Measurements from ENCODE around the gene LOXL3. TPM values are rescaled to one million over a fixed set of nuclear protein-coding genes. Genes with fewer than 3 reads are reported as not detected.

LOXL3 gene
- total RNA-seq, 1 experiment from 2014 or later, result 5.8 TPM

DNA sequence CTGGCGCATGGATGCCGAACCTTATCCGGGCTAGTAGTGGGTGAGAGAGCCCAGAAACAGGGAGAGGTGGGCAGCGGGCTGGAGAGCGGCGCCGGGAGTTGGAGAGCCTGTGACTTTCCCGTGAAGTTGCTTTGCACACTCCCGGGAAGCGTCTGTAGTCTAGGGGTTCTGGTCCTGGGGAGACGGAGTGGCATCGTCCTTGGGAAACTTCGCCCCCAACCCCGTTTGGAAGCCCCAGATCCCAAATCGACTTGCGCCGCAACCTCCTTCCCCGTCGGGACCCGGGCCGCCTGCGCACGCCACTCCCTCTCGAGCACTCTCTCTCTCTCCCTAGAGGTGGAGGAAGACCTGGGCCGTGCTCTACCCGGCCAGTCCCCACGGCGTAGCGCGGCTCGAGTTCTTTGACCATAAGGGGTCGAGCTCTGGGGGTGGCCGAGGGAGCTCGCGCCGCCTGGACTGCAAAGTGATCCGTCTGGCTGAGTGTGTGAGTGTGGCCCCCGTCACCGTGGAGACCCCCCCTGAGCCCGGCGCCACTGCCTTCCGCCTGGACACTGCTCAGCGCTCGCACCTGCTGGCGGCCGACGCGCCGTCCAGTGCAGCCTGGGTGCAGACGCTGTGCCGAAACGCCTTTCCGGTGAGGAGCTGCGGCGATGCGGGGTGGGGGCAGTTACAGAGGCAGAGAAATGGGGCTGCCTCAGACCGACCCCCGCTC is 1.2 kb upstream of the LOXL3 start:
- Histone ChIP-seq H3K9me3 (ENCODE audit: low read length) (no peaks in the 10 kb centered on the region), H2AFZ (ENCODE audit: low read length) (no peak overlapping the region), H3F3A (ENCODE audit: low read length, unreplicated experiment) (no peaks in the 10 kb centered on the region), H3K36me3 (ENCODE audit: low read depth, low read length) (no peaks in the 10 kb centered on the region), H3K9me2 (replicated peaks; ENCODE audit: low read length) (no peaks in the 10 kb centered on the region), H4K20me1 (ENCODE audit: low read length) (no peaks in the 10 kb centered on the region), H3K27ac (ENCODE audit: low read length) (no peak overlapping the region), H3K9ac (ENCODE audit: low read length) (no peak overlapping the region), H3K79me2 (ENCODE audit: low read length) (peaks cover 5% of the 10 kb centered on the region), H3K4me1 (ENCODE audit: insufficient read depth, low read length) (peaks cover 3% of the 10 kb centered on the region; the same call in 1 of the 2 replicates), H3K27me3 (ENCODE audit: low read length) (no peaks in the 10 kb centered on the region), H3K4me2 (ENCODE audit: low read length) (no peak overlapping the region), H3K4me3 (ENCODE audit: low read length) (no peak overlapping the region)
- CTCF ChIA-PET, result no interaction called here
- DNase-seq, result no peak
- no TSS peak for BruUV-seq (replicated peaks)
- no peak for ATAC-seq
- TF ChIP-seq, protein P1, sequence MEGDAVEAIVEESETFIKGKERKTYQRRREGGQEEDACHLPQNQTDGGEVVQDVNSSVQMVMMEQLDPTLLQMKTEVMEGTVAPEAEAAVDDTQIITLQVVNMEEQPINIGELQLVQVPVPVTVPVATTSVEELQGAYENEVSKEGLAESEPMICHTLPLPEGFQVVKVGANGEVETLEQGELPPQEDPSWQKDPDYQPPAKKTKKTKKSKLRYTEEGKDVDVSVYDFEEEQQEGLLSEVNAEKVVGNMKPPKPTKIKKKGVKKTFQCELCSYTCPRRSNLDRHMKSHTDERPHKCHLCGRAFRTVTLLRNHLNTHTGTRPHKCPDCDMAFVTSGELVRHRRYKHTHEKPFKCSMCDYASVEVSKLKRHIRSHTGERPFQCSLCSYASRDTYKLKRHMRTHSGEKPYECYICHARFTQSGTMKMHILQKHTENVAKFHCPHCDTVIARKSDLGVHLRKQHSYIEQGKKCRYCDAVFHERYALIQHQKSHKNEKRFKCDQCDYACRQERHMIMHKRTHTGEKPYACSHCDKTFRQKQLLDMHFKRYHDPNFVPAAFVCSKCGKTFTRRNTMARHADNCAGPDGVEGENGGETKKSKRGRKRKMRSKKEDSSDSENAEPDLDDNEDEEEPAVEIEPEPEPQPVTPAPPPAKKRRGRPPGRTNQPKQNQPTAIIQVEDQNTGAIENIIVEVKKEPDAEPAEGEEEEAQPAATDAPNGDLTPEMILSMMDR (conservative IDR thresholded peaks at IDR 0.05; ENCODE audit: low read depth, low read length), result no peak
- TF ChIP-seq EZH2phosphoT487 (IDR thresholded peaks at IDR 0.05; ENCODE audit: borderline replicate concordance, low read length) (no peak), EZH2 (IDR thresholded peaks at IDR 0.05; ENCODE audit: low read length, unreplicated experiment) (no peak)
- intact Hi-C loops (cut with micrococcal nuclease), result no loop called here
- POLR2A ChIA-PET (ENCODE audit: unreplicated experiment), result no interaction called here

DNA sequence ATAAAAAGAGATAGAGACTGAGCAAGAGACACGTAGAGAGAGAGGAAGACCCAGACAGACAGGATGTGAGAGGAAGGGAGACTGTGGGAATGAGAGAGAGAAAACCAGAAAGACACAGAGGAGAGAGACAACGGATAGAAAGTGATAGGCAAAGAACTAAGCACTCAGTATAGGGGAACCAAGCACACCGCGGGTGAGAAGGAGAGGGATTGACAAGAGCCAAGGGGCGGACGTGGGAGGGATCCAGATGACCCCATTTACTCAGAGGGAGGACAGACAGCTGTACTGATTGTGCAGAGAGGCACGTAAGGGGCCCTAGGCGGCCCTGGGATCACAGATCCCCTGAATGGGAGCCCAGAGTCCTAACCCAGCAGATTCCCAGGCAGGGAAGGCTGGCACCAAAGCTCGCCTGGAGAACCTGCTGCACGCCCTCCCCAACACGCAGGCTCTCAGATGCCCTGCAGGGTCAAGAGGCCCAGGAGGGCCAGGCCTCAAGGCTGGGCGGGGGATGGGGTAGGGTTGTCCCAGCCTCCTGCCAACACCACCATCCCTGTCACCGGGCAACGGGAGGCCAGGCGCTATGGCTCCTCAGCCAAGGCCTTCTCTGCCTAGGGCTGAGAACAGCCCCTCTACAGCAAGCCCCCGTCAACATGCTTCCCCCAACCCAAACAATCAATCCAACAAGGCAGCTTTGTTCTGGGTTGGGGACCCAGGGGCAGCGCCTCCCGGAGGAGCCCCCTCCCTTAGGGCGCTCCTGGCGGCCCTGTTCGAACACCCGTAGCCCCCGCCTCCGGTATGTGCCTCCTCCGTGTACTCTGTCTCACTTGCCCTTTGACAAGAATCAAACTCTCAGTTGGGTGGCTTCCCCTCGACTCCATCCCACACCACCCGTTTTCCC is 579 bp downstream of the LOXL3 start:
- ATAC-seq (no peak), DNase-seq (no peak)
- intact Hi-C loops (cut with micrococcal nuclease), result no loop called here
- no peaks in the 10 kb centered on the region for H3K9me2 ChIP-seq (replicated peaks; ENCODE audit: low read length)
- H3K9me3 ChIP-seq (ENCODE audit: low read length), result no peaks in the 10 kb centered on the region
- TF ChIP-seq, protein P1 (conservative IDR thresholded peaks at IDR 0.05; ENCODE audit: low read depth, low read length), result no peak
- TF ChIP-seq EZH2 (IDR thresholded peaks at IDR 0.05; ENCODE audit: low read length, unreplicated experiment), result no peak
- TF ChIP-seq EZH2phosphoT487 (IDR thresholded peaks at IDR 0.05; ENCODE audit: borderline replicate concordance, low read length), result no peak
- H2AFZ ChIP-seq (ENCODE audit: low read length), result no peak overlapping the region
- H3K79me2 ChIP-seq (ENCODE audit: low read length), result peaks cover 10% of the 10 kb centered on the region
- BruUV-seq (replicated peaks), result no TSS peak
- no peak overlapping the region for H3K9ac ChIP-seq (ENCODE audit: low read length)
- H3K4me1 ChIP-seq (ENCODE audit: insufficient read depth, low read length), result peaks cover 12% of the 10 kb centered on the region; the same call in 1 of the 2 replicates
- H3F3A ChIP-seq (ENCODE audit: low read length, unreplicated experiment), result no peaks in the 10 kb centered on the region
- no peaks in the 10 kb centered on the region for H3K27me3 ChIP-seq (ENCODE audit: low read length)
- no peaks in the 10 kb centered on the region for H3K36me3 ChIP-seq (ENCODE audit: low read depth, low read length)
- POLR2A ChIA-PET (ENCODE audit: unreplicated experiment), result no interaction called here
- peak overlapping the region; percentile 78; the same call in 1 of the 2 replicates for H3K4me2 ChIP-seq (ENCODE audit: low read length)
- CTCF ChIA-PET, result no interaction called here
- no peak overlapping the region for H3K27ac ChIP-seq (ENCODE audit: low read length)
- no peaks in the 10 kb centered on the region for H4K20me1 ChIP-seq (ENCODE audit: low read length)
- no peak overlapping the region; the same call in 1 of the 2 replicates for H3K4me3 ChIP-seq (ENCODE audit: low read length)

All from PC-3 (cell line).